Liver (tissue), 9 donors: ENCODE results near the gene CNR2. TPM values are rescaled to one million over a fixed set of nuclear protein-coding genes. Genes with fewer than 3 reads are reported as not detected.

Experiments
- DNase-seq: peaks from one replicate; pipeline ENCODE4 v3.0.0-alpha.2; 2017; ENCODE audit warnings: low spot score
- H3K27ac ChIP-seq, 2 donors: one replicate each; pipeline ENCODE4 v1.7.0; 2013; ENCODE audit warnings: inconsistent platforms in 2 of 2, low read length in 2 of 2, control low read depth in 1 of 2, low read depth in 1 of 2, mild to moderate bottlenecking in 1 of 2
- H3K27me3 ChIP-seq, 4 donors: one replicate each; pipeline versions ENCODE4 v1.6.1 to v1.7.0; 2013; ENCODE audit warnings: low read length in 3 of 4, inconsistent platforms in 1 of 4, mild to moderate bottlenecking in 1 of 4, moderate library complexity in 1 of 4; ENCODE audit not compliant: control insufficient read depth in 4 of 4, insufficient read depth in 4 of 4
- H3K36me3 ChIP-seq, 4 donors: one replicate each; pipeline versions ENCODE4 v1.6.1 to v1.7.0; 2013; ENCODE audit warnings: low read length in 3 of 4, mild to moderate bottlenecking in 3 of 4, low read depth in 1 of 4, moderate library complexity in 1 of 4; ENCODE audit not compliant: control insufficient read depth in 4 of 4, insufficient read depth in 3 of 4
- H3K4me1 ChIP-seq, 4 donors: one replicate each; pipeline versions ENCODE4 v1.6.1 to v1.7.0; 2013; ENCODE audit warnings: low read length in 3 of 4, mild to moderate bottlenecking in 3 of 4, moderate library complexity in 1 of 4; ENCODE audit not compliant: control insufficient read depth in 4 of 4, insufficient read depth in 4 of 4
- H3K4me3 ChIP-seq, 3 donors: one replicate each; pipeline versions ENCODE4 v1.6.1 to v1.7.0; 2013; ENCODE audit warnings: low read length in 3 of 3, control low read depth in 1 of 3, low read depth in 1 of 3, mild to moderate bottlenecking in 1 of 3
- H3K9ac ChIP-seq, 2 donors: one replicate each; pipeline ENCODE4 v1.7.0; 2013; ENCODE audit warnings: low read length in 2 of 2, mild to moderate bottlenecking in 2 of 2, moderate library complexity in 2 of 2, control low read depth in 1 of 2, low read depth in 1 of 2
- H3K9me3 ChIP-seq, 4 donors: one replicate each; pipeline versions ENCODE4 v1.6.1 to v1.7.0; 2013; ENCODE audit warnings: low read length in 3 of 4; ENCODE audit not compliant: control insufficient read depth in 4 of 4
- EGR1 ChIP-seq, 2 donors: IDR thresholded peaks; 2 replicates each; pipeline ENCODE4 v1.6.1; 2016 to 2018; ENCODE audit warnings: antibody characterized with exemption in 2 of 2, low read depth in 2 of 2
- FOXA1 ChIP-seq: IDR thresholded peaks from 2 replicates; pipeline ENCODE4 v1.6.1; 2016; ENCODE audit warnings: antibody characterized with exemption
- FOXA2 ChIP-seq: IDR thresholded peaks from 2 replicates; pipeline ENCODE4 v1.6.1; 2016; ENCODE audit warnings: antibody characterized with exemption
- GABPA ChIP-seq, 2 donors: IDR thresholded peaks in 1 of 2; conservative IDR thresholded peaks in 1 of 2; 2 replicates each; pipeline ENCODE4 v1.6.1; 2016; ENCODE audit warnings: antibody characterized with exemption in 2 of 2, mild to moderate bottlenecking in 1 of 2, moderate library complexity in 1 of 2
- HNF4A ChIP-seq, 2 donors: conservative IDR thresholded peaks; 2 replicates each; pipeline ENCODE4 v1.6.1; 2016; ENCODE audit warnings: antibody characterized with exemption in 2 of 2, mild to moderate bottlenecking in 2 of 2
- HNF4G ChIP-seq: IDR thresholded peaks from 2 replicates; pipeline ENCODE4 v1.6.1; 2016; ENCODE audit warnings: antibody characterized with exemption
- JUND ChIP-seq, 2 donors: IDR thresholded peaks; 2 replicates each; pipeline ENCODE4 v1.6.1; 2016; ENCODE audit warnings: antibody characterized with exemption in 2 of 2
- NR2F2 ChIP-seq: IDR thresholded peaks from 2 replicates; pipeline ENCODE4 v1.6.1; 2016; ENCODE audit warnings: antibody characterized with exemption
- RAD21 ChIP-seq, 2 donors: IDR thresholded peaks; 2 replicates each; pipeline ENCODE4 v1.6.1; 2016; ENCODE audit warnings: antibody characterized with exemption in 2 of 2, mild to moderate bottlenecking in 2 of 2
- RXRA ChIP-seq, 2 donors: IDR thresholded peaks; 2 replicates each; pipeline ENCODE4 v1.6.1; 2017 to 2018; ENCODE audit warnings: antibody characterized with exemption in 2 of 2, mild to moderate bottlenecking in 1 of 2
- SP1 ChIP-seq: IDR thresholded peaks from 2 replicates; pipeline ENCODE4 v1.6.1; 2018; ENCODE audit warnings: antibody characterized with exemption, mild to moderate bottlenecking
- TAF1 ChIP-seq: conservative IDR thresholded peaks from 2 replicates; pipeline ENCODE4 v1.6.1; 2016; ENCODE audit warnings: antibody characterized with exemption, mild to moderate bottlenecking
- YY1 ChIP-seq: IDR thresholded peaks from 2 replicates; pipeline ENCODE4 v1.6.1; 2016; ENCODE audit warnings: antibody characterized with exemption, mild to moderate bottlenecking
- WGBS: extraction: QIAGEN DNeasy Blood & Tissue Kit; methylation state at CpG from one replicate; pipeline ENCODE4 v1.1.7; 2013; 5-methylcytosine and 5-hydroxymethylcytosine counted together
- polyA plus RNA-seq, 2 donors: library from polyadenylated mRNA; stranded (reverse) in 1 of 2; unstranded in 1 of 2; fragments of 200-250 nt in 1 of 2; fragments of >200 nt in 1 of 2; fragmentation: Nextera tagmentation in 1 of 2; extraction: Ambion mirVana in 1 of 2; gene quantifications; one replicate each; pipeline versions ENCODE4 v1.2.1 to v1.2.3, GENCODE V29; 2013 to 2015
- total RNA-seq, 2 donors: library from RNA; depleted of rRNA; stranded (reverse); fragments of >200 nt; gene quantifications; one replicate each; pipeline ENCODE4 v1.2.3, GENCODE V29; 2014
- TF ChIP-seq, protein P1 (sequence below): IDR thresholded peaks from 2 replicates; pipeline ENCODE4 v1.6.1; 2016; ENCODE audit warnings: antibody characterized with exemption
- TF ChIP-seq, protein P2 (sequence below): fragments of 150-350 bp; IDR thresholded peaks from 2 replicates; pipeline ENCODE4 v1.5.1; 2017; ENCODE audit warnings: improper control_type of control experiment, low read depth, low read length; ENCODE audit not compliant: missing input control
- TF ChIP-seq, protein P3 (sequence below): IDR thresholded peaks from 2 replicates; pipeline ENCODE4 v1.6.1; 2016; ENCODE audit warnings: antibody characterized with exemption
- TF ChIP-seq, protein P4 (sequence below): IDR thresholded peaks from 2 replicates; pipeline ENCODE4 v1.6.1; 2016; ENCODE audit warnings: antibody characterized with exemption
- TF ChIP-seq, protein P5 (sequence below): IDR thresholded peaks from 2 replicates; pipeline ENCODE4 v1.6.1; 2016; ENCODE audit warnings: antibody characterized with exemption, mild to moderate bottlenecking
- donor health status: healthy.
- donor health status: healthy.
- donor health status: healthy.
- donor health status: healthy.
- donor health status: healthy.

CNR2 gene
- total and polyA plus RNA-seq, 4 donors = 0.03 to 0.28 (median 0.09) TPM

DNA sequence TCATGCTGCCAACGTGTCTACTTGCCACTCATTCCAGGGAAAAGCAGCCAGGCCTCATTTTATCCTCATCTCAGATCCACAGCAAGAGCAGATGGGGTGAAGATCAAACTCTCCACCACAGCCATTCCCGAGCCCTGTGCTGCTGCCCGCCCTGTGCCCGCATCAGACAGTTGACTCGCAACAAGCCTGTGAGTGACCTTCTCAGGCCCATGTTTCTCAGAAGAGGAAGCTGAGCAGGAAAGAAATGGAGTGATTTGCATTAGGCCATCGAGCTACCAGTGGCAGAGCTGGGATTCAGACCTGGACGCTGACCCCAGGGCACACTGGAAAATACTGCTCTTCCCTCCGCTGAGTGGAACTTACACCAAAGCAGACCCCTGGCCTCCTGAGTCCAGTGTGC, 1.2 kb downstream of the CNR2 start:
- no peak for TF ChIP-seq GABPA (IDR thresholded peaks at IDR 0.05 in 1 of 2, conservative IDR thresholded peaks at IDR 0.05 in 1 of 2)
- no peak for TF ChIP-seq SP1
- no peak for TF ChIP-seq HNF4A (conservative IDR thresholded peaks at IDR 0.05)
- TF ChIP-seq EGR1 (IDR thresholded peaks at IDR 0.05; ENCODE audit: low read depth in 2 of 2) = no peak
- TF ChIP-seq YY1 = no peak
- TF ChIP-seq RAD21 (IDR thresholded peaks at IDR 0.05) = no peak
- TF ChIP-seq, protein P1, sequence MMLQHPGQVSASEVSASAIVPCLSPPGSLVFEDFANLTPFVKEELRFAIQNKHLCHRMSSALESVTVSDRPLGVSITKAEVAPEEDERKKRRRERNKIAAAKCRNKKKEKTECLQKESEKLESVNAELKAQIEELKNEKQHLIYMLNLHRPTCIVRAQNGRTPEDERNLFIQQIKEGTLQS = no peak
- no peak for TF ChIP-seq JUND (IDR thresholded peaks at IDR 0.05)
- no peak for TF ChIP-seq RXRA (IDR thresholded peaks at IDR 0.05)
- peaks cover 0 to 10% (median 0%) of the 10 kb centered on the region in 4 donors for H3K4me1 ChIP-seq
- DNase-seq = no peak
- no peaks in the 10 kb centered on the region for H3K27me3 ChIP-seq
- H3K4me3 ChIP-seq = no peak overlapping the region
- H3K9me3 ChIP-seq = no peaks in the 10 kb centered on the region
- no peak overlapping the region for H3K9ac ChIP-seq
- no peak overlapping the region for H3K27ac ChIP-seq
- H3K36me3 ChIP-seq = no peaks in the 10 kb centered on the region
- WGBS = 86% methylated on average over 8 of the region's 8 CpGs

DNA sequence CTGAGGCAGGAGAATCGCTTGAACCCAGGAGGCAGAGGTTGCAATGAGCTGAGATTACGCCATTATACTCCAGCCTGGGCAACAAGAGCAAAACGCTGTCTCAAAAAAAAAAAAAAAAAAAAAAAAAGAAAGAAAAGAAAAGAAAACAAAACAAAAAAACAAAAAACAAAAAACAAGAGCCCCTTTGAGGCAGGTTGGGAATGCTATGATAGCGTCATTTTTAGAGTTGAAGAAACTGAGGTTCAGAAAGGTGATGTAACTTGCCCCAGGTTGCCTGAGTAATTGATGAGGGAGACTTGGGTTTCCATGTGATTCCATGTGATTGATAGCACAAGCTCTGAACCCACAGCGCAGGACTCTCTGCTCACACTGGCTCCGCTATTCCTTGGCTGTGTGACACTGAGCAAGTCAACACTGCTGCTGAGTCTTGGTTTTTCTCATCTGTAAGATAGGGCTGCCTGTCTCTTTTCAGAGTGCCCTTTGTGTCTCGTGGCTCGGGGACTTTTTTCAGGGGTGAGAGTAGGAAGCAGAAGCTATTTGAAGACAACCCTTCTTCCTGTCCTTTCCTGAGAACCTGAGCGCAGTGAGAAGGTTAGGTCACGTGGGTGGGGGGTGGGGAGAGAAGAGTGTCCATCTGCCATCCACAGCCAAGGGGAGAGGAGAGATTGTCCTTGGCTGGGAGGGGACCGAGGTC, 2.5 kb downstream of the CNR2 start:
- 79% methylated on average over 11 of the region's 11 CpGs for WGBS
- peaks cover 0 to 7% (median 0%) of the 10 kb centered on the region in 4 donors for H3K4me1 ChIP-seq
- no peaks in the 10 kb centered on the region for H3K27me3 ChIP-seq
- no peak overlapping the region for H3K27ac ChIP-seq
- H3K9ac ChIP-seq = no peak overlapping the region
- H3K9me3 ChIP-seq = no peaks in the 10 kb centered on the region
- H3K36me3 ChIP-seq = no peaks in the 10 kb centered on the region
- no peak overlapping the region for H3K4me3 ChIP-seq
- TF ChIP-seq JUND (IDR thresholded peaks at IDR 0.05) (no peak), GABPA (IDR thresholded peaks at IDR 0.05 in 1 of 2, conservative IDR thresholded peaks at IDR 0.05 in 1 of 2) (no peak), NR2F2 (no peak), RAD21 (IDR thresholded peaks at IDR 0.05) (no peak), TAF1 (no peak), FOXA1 (no peak), HNF4A (conservative IDR thresholded peaks at IDR 0.05) (no peak), EGR1 (IDR thresholded peaks at IDR 0.05; ENCODE audit: low read depth in 2 of 2) (no peak), YY1 (no peak), FOXA2 (no peak), RXRA (IDR thresholded peaks at IDR 0.05) (no peak), SP1 (no peak), HNF4G (no peak)
- TF ChIP-seq, protein P1 = no peak
- TF ChIP-seq, protein P2, sequence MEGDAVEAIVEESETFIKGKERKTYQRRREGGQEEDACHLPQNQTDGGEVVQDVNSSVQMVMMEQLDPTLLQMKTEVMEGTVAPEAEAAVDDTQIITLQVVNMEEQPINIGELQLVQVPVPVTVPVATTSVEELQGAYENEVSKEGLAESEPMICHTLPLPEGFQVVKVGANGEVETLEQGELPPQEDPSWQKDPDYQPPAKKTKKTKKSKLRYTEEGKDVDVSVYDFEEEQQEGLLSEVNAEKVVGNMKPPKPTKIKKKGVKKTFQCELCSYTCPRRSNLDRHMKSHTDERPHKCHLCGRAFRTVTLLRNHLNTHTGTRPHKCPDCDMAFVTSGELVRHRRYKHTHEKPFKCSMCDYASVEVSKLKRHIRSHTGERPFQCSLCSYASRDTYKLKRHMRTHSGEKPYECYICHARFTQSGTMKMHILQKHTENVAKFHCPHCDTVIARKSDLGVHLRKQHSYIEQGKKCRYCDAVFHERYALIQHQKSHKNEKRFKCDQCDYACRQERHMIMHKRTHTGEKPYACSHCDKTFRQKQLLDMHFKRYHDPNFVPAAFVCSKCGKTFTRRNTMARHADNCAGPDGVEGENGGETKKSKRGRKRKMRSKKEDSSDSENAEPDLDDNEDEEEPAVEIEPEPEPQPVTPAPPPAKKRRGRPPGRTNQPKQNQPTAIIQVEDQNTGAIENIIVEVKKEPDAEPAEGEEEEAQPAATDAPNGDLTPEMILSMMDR = no peak
- TF ChIP-seq, protein P3, sequence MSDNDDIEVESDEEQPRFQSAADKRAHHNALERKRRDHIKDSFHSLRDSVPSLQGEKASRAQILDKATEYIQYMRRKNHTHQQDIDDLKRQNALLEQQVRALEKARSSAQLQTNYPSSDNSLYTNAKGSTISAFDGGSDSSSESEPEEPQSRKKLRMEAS = no peak
- TF ChIP-seq, protein P4, sequence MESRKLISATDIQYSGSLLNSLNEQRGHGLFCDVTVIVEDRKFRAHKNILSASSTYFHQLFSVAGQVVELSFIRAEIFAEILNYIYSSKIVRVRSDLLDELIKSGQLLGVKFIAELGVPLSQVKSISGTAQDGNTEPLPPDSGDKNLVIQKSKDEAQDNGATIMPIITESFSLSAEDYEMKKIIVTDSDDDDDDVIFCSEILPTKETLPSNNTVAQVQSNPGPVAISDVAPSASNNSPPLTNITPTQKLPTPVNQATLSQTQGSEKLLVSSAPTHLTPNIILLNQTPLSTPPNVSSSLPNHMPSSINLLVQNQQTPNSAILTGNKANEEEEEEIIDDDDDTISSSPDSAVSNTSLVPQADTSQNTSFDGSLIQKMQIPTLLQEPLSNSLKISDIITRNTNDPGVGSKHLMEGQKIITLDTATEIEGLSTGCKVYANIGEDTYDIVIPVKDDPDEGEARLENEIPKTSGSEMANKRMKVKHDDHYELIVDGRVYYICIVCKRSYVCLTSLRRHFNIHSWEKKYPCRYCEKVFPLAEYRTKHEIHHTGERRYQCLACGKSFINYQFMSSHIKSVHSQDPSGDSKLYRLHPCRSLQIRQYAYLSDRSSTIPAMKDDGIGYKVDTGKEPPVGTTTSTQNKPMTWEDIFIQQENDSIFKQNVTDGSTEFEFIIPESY = no peak
- TF ChIP-seq, protein P5, sequence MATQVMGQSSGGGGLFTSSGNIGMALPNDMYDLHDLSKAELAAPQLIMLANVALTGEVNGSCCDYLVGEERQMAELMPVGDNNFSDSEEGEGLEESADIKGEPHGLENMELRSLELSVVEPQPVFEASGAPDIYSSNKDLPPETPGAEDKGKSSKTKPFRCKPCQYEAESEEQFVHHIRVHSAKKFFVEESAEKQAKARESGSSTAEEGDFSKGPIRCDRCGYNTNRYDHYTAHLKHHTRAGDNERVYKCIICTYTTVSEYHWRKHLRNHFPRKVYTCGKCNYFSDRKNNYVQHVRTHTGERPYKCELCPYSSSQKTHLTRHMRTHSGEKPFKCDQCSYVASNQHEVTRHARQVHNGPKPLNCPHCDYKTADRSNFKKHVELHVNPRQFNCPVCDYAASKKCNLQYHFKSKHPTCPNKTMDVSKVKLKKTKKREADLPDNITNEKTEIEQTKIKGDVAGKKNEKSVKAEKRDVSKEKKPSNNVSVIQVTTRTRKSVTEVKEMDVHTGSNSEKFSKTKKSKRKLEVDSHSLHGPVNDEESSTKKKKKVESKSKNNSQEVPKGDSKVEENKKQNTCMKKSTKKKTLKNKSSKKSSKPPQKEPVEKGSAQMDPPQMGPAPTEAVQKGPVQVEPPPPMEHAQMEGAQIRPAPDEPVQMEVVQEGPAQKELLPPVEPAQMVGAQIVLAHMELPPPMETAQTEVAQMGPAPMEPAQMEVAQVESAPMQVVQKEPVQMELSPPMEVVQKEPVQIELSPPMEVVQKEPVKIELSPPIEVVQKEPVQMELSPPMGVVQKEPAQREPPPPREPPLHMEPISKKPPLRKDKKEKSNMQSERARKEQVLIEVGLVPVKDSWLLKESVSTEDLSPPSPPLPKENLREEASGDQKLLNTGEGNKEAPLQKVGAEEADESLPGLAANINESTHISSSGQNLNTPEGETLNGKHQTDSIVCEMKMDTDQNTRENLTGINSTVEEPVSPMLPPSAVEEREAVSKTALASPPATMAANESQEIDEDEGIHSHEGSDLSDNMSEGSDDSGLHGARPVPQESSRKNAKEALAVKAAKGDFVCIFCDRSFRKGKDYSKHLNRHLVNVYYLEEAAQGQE = no peak
- no peak for DNase-seq
